ENCODE results near the gene GPR183.

GRCh38 chr13:99294958-99295357 lies 12.2 kb downstream of the GPR183 start:
- TF ChIP-seq CTCF (IDR thresholded peaks at IDR 0.05; ENCODE audit: insufficient read depth, low read length, poor library complexity, severe bottlenecking), result no peak
- no peak for TF ChIP-seq EZH2phosphoT487 (conservative IDR thresholded peaks at IDR 0.05; ENCODE audit: low read length)
